CD4-positive, CD25-positive, alpha-beta regulatory T cell (primary cell): ENCODE results near the gene DRGX. TPM values are rescaled to one million over a fixed set of nuclear protein-coding genes. Genes with fewer than 3 reads are reported as not detected.

ENCODE experiments used
- ATAC-seq, 2 donors: fragments of 150-1000 bp; cut with Tn5 transposase; one replicate each; pipeline ENCODE4 v1.10.0; 2021; ENCODE audit warnings: low read depth in 2 of 2, moderate number of reproducible peaks in 2 of 2, moderate library complexity in 1 of 2
- DNase-seq, 3 donors: peaks; one replicate each; pipeline versions ENCODE4 v3.0.0 to v3.0.0-alpha.2; 2012 to 2022; ENCODE audit warnings: mixed read lengths in 1 of 3
- H3K27ac ChIP-seq: one replicate; pipeline ENCODE4 v1.7.0; 2013; ENCODE audit warnings: mild to moderate bottlenecking, low read length; ENCODE audit not compliant: insufficient read depth, poor library complexity, severe bottlenecking
- H3K27me3 ChIP-seq: one replicate; pipeline ENCODE4 v1.7.0; 2013; ENCODE audit warnings: low read length; ENCODE audit not compliant: control insufficient read depth, insufficient read depth
- H3K36me3 ChIP-seq: one replicate; pipeline ENCODE4 v1.7.0; 2013; ENCODE audit warnings: mild to moderate bottlenecking, low read length, moderate library complexity; ENCODE audit not compliant: control insufficient read depth, insufficient read depth
- H3K4me1 ChIP-seq: 2 replicates; pipeline ENCODE4 v1.7.0; 2013; ENCODE audit warnings: mild to moderate bottlenecking, low read length; ENCODE audit not compliant: insufficient read depth, control insufficient read depth, poor library complexity, severe bottlenecking
- H3K4me3 ChIP-seq: one replicate; pipeline ENCODE4 v1.7.0; 2013; ENCODE audit warnings: low read depth, mild to moderate bottlenecking, low read length, moderate library complexity
- H3K9me3 ChIP-seq, 2 experiments: 1 replicate in 1 of 2; 2 replicates in 1 of 2; pipeline ENCODE4 v1.7.0; 2013; ENCODE audit warnings: low read length in 2 of 2, mild to moderate bottlenecking in 1 of 2, moderate library complexity in 1 of 2; ENCODE audit not compliant: control insufficient read depth in 2 of 2
- H3K27ac Mint-ChIP-seq, 3 donors: one replicate each; pipeline ENCODE4 v1.8.0; 2020 to 2022; ENCODE audit warnings: mild to moderate bottlenecking in 3 of 3, mixed read lengths in 3 of 3, moderate library complexity in 2 of 3
- H3K27me3 Mint-ChIP-seq: one replicate; pipeline ENCODE4 v1.8.0; 2022; ENCODE audit warnings: mild to moderate bottlenecking, mixed read lengths
- H3K36me3 Mint-ChIP-seq: one replicate; pipeline ENCODE4 v1.8.0; 2020; ENCODE audit warnings: mixed read lengths
- H3K4me1 Mint-ChIP-seq, 4 donors: one replicate each; pipeline ENCODE4 v1.8.0; 2020 to 2022; ENCODE audit warnings: mixed read lengths in 4 of 4, mild to moderate bottlenecking in 1 of 4
- H3K4me3 Mint-ChIP-seq, 4 donors: one replicate each; pipeline ENCODE4 v1.8.0; 2020 to 2022; ENCODE audit warnings: mild to moderate bottlenecking in 4 of 4, mixed read lengths in 4 of 4, moderate library complexity in 3 of 4
- H3K9me3 Mint-ChIP-seq, 7 donors: one replicate each; pipeline ENCODE4 v1.8.0; 2020 to 2022; ENCODE audit warnings: mixed read lengths in 7 of 7, mild to moderate bottlenecking in 3 of 7, moderate library complexity in 2 of 7
- polyA plus RNA-seq, 4 donors: library from polyadenylated mRNA; unstranded; fragments of 300-500 nt; fragmentation: Illumina TruSeq; gene quantifications; one replicate each; pipeline ENCODE4 v1.2.3, GENCODE V29; 2021
- total RNA-seq: library from RNA; stranded (reverse); gene quantifications from one replicate; pipeline ENCODE4 v1.2.3, GENCODE V29; 2022

The DRGX gene
- total and polyA plus RNA-seq, 5 donors from 2014 or later: not detected

DNA sequence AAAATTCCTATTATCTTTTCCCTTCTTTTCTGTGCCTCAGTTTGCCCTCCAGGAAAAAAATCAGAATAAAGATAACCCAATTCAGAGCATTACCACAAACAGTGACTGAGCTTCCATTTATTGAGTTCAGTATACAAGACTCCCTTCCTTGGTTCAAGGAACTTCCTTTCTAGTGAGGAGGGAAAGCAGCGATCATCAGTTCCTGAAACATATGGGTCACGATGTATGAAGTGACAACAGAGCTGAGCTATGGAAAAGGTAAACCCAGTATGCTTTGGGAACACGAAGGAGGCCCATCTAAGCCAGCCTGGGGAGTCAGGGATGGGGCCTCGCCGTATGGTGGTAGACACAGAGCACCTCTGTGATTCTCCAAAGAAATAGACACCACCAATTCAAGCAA, 81.1 kb downstream of the DRGX start:
- H3K4me1 ChIP-seq: no peaks in the 10 kb centered on the region
- H3K27ac ChIP-seq: no peak overlapping the region
- H3K27ac Mint-ChIP-seq: no peak overlapping the region
- H3K9me3 ChIP-seq: no peaks in the 10 kb centered on the region
- peaks cover 0 to 2% (median 0%) of the 10 kb centered on the region in 7 donors for H3K9me3 Mint-ChIP-seq
- H3K4me3 Mint-ChIP-seq: no peak overlapping the region
- H3K27me3 Mint-ChIP-seq: peaks cover 4% of the 10 kb centered on the region
- no peaks in the 10 kb centered on the region for H3K36me3 Mint-ChIP-seq
- H3K27me3 ChIP-seq: no peaks in the 10 kb centered on the region
- H3K36me3 ChIP-seq: no peaks in the 10 kb centered on the region
- DNase-seq (no peak), ATAC-seq (no peak)
- H3K4me3 ChIP-seq: no peak overlapping the region
- H3K4me1 Mint-ChIP-seq: peaks cover 0 to 5% (median under 1%) of the 10 kb centered on the region in 4 donors

Other genes starting within 250 kb of the DRGX start
- 7.9 TPM for gene TMEM273, start 207.7 kb downstream of the DRGX start, total RNA-seq
- 10 to 100 TPM; 16.4 to 46.2 (median 35.8) TPM for gene TMEM273, start 207.7 kb downstream of the DRGX start, polyA plus RNA-seq
- not detected for gene C10orf71, start 96.9 kb downstream of the DRGX start, total RNA-seq
- not detected for gene C10orf71, start 96.9 kb downstream of the DRGX start, polyA plus RNA-seq
- gene ERCC6, start 143.0 kb upstream of the DRGX start, total RNA-seq: 59.9 TPM
- gene ERCC6, start 143.0 kb upstream of the DRGX start, polyA plus RNA-seq: 10 to 100 TPM in 3 of 4 donors, 1 to 10 TPM in 1; 8.9 to 15.1 (median 13.4) TPM
- not detected for gene SLC18A3, start 214.2 kb upstream of the DRGX start, total RNA-seq
- gene SLC18A3, start 214.2 kb upstream of the DRGX start, polyA plus RNA-seq: not detected
- gene CHAT, start 217.9 kb upstream of the DRGX start, total RNA-seq: not detected
- not detected for gene CHAT, start 217.9 kb upstream of the DRGX start, polyA plus RNA-seq